ENCODE data around the gene HTR6.

GRCh38 chr1:19629357-19629756, 35.3 kb upstream of the HTR6 start:
- no peak for TF ChIP-seq REST (IDR thresholded peaks at IDR 0.05; ENCODE audit: insufficient read depth in 1 of 2, low read depth in 2 of 2, low read length in 2 of 2)
- no peak for TF ChIP-seq POLR2AphosphoS5 (IDR thresholded peaks at IDR 0.05; ENCODE audit: low read depth, low read length)

All from PFSK-1 (cell line).